WTC11 (cell line): ENCODE measurements around the gene PSMD1. TPM values are rescaled to one million over a fixed set of nuclear protein-coding genes. Genes with fewer than 3 reads are reported as not detected.

ENCODE experiments used
- ATAC-seq: fragments of 200-7000 bp; cut with Tn5 transposase; 2 replicates; pipeline ENCODE4 v1.10.0; 2021; ENCODE audit warnings: mild to moderate bottlenecking, moderate library complexity
- CTCF ChIA-PET: fragments of 300-600 bp; sonication (Branson Sonifier 250); formaldehyde crosslinking; loops from one replicate; lab custom pipeline; 2021; ENCODE audit warnings: antibody characterized with exemption; lab: Charles Lee
- POLR2A ChIA-PET: fragments of 350-600 bp; sonication (Branson Sonifier 250); formaldehyde crosslinking; loops from one replicate; lab custom pipeline; 2021; ENCODE audit warnings: antibody characterized with exemption; lab: Charles Lee
- DNase-seq: peaks from one replicate; pipeline ENCODE4 v3.0.0; 2021; ENCODE audit warnings: low spot score
- H3K27ac Mint-ChIP-seq: 2 replicates; pipeline ENCODE4 v1.8.0; 2021; ENCODE audit warnings: mixed read lengths
- H3K27me3 Mint-ChIP-seq: 2 replicates; pipeline ENCODE4 v1.8.0; 2021; ENCODE audit warnings: low read depth, mild to moderate bottlenecking, moderate library complexity, mixed read lengths
- H3K36me3 Mint-ChIP-seq: 2 replicates; pipeline ENCODE4 v1.8.0; 2021; ENCODE audit warnings: mixed read lengths
- H3K4me1 Mint-ChIP-seq: 2 replicates; pipeline ENCODE4 v1.8.0; 2022; ENCODE audit warnings: mixed read lengths
- H3K4me3 Mint-ChIP-seq: 2 replicates; pipeline ENCODE4 v1.8.0; 2021; ENCODE audit warnings: mild to moderate bottlenecking, moderate library complexity, mixed read lengths
- H3K9me3 Mint-ChIP-seq: 2 replicates; pipeline ENCODE4 v1.8.0; 2021; ENCODE audit warnings: mixed read lengths
- AR ChIP-seq: fragments of 250-450 bp; sonication (Bioruptor Pico); IDR thresholded peaks from 2 replicates; pipeline ENCODE4 v1.9.0; 2021; ENCODE audit warnings: mild to moderate bottlenecking
- ARID4B ChIP-seq: sonication (generic); formaldehyde crosslinking; IDR thresholded peaks from 2 replicates; pipeline ENCODE4 v1.8.0; 2023; ENCODE audit warnings: missing genetic modification reagents, mild to moderate bottlenecking, borderline replicate concordance
- ATF2 ChIP-seq: sonication (generic); formaldehyde crosslinking; IDR thresholded peaks from 2 replicates; pipeline ENCODE4 v1.8.1; 2022; ENCODE audit warnings: low read depth, missing genetic modification reagents, borderline replicate concordance
- ATF6 ChIP-seq: sonication (generic); formaldehyde crosslinking; IDR thresholded peaks from 2 replicates; pipeline ENCODE4 v1.8.1; 2023; ENCODE audit warnings: mild to moderate bottlenecking, missing genetic modification reagents
- E2F4 ChIP-seq: sonication (generic); formaldehyde crosslinking; IDR thresholded peaks from 2 replicates; pipeline ENCODE4 v1.8.1; 2022; ENCODE audit warnings: low read depth, mild to moderate bottlenecking, moderate library complexity, missing genetic modification reagents, borderline replicate concordance
- MAX ChIP-seq: sonication (generic); formaldehyde crosslinking; IDR thresholded peaks from 2 replicates; pipeline ENCODE4 v1.8.0; 2022; ENCODE audit warnings: mild to moderate bottlenecking, missing genetic modification reagents
- NR2C2 ChIP-seq: sonication (generic); formaldehyde crosslinking; IDR thresholded peaks from 2 replicates; pipeline ENCODE4 v1.8.0; 2022; ENCODE audit warnings: mild to moderate bottlenecking, missing genetic modification reagents
- STAT6 ChIP-seq: sonication (generic); formaldehyde crosslinking; conservative IDR thresholded peaks from 2 replicates; pipeline ENCODE4 v1.8.1; 2023; ENCODE audit warnings: mild to moderate bottlenecking, low read depth, missing genetic modification reagents, moderate library complexity
- USF1 ChIP-seq: sonication (generic); formaldehyde crosslinking; IDR thresholded peaks from 2 replicates; pipeline ENCODE4 v1.8.0; 2022; ENCODE audit warnings: mild to moderate bottlenecking, missing genetic modification reagents
- USF2 ChIP-seq: sonication (generic); formaldehyde crosslinking; IDR thresholded peaks from 2 replicates; pipeline ENCODE4 v1.8.1; 2023; ENCODE audit warnings: mild to moderate bottlenecking, missing genetic modification reagents, moderate library complexity
- ZNF532 ChIP-seq: fragments of 250-450 bp; sonication (Bioruptor Pico); IDR thresholded peaks from 2 replicates; pipeline ENCODE4 v1.9.0; 2021; ENCODE audit warnings: mild to moderate bottlenecking, borderline replicate concordance
- ZSCAN18 ChIP-seq: fragments of 250-450 bp; sonication (Bioruptor Pico); IDR thresholded peaks from 2 replicates; pipeline ENCODE4 v2.1.2; 2022; ENCODE audit warnings: mild to moderate bottlenecking, moderate library complexity
- total RNA-seq: library from RNA; stranded (reverse); gene quantifications from 3 replicates; pipeline ENCODE4 v1.2.3, GENCODE V29; 2021

Gene PSMD1
- total RNA-seq, 1 experiment from 2014 or later: 163 TPM

GRCh38 chr2:231129216-231129615 lies 72.5 kb downstream of the PSMD1 start:
- ChIA-PET CTCF (interaction anchor here (0.9 to 1.5 kb wide), 3 partner anchors 25 to 142 kb away, joined by 3 read pairs; no protein-coding TSS in a partner anchor), POLR2A (no interaction called here)
- H3K36me3 Mint-ChIP-seq: no peaks in the 10 kb centered on the region
- H3K27ac Mint-ChIP-seq: no peak overlapping the region; the same call in 1 of the 2 replicates
- no peaks in the 10 kb centered on the region for H3K9me3 Mint-ChIP-seq
- no peak overlapping the region for H3K4me3 Mint-ChIP-seq
- no peak for ATAC-seq
- DNase-seq: no peak
- H3K27me3 Mint-ChIP-seq: no peaks in the 10 kb centered on the region
- H3K4me1 Mint-ChIP-seq: peaks cover 39% of the 10 kb centered on the region
- TF ChIP-seq E2F4 (CRISPR knock-in tag): no peak
- TF ChIP-seq ZSCAN18: no peak
- no peak for TF ChIP-seq USF2 (CRISPR knock-in tag)
- no peak for TF ChIP-seq MAX
- TF ChIP-seq USF1 (CRISPR knock-in tag): no peak
- TF ChIP-seq ATF6 (CRISPR knock-in tag): no peak
- no peak for TF ChIP-seq ZNF532 (CRISPR knock-in tag)
- TF ChIP-seq ATF2: no peak
- TF ChIP-seq ARID4B: no peak
- TF ChIP-seq AR: no peak
- no peak for TF ChIP-seq STAT6
- no peak for TF ChIP-seq NR2C2 (CRISPR knock-in tag)
